ENCODE results near the gene SLC7A5. TPM values are rescaled to one million over a fixed set of nuclear protein-coding genes. Genes with fewer than 3 reads are reported as not detected.

The SLC7A5 gene
- total and polyA plus RNA-seq, 2 donors (not counting 3 experiments of a cell fraction or from before 2014, with no cell fraction given), result 14.1 to 29.2 TPM

DNA sequence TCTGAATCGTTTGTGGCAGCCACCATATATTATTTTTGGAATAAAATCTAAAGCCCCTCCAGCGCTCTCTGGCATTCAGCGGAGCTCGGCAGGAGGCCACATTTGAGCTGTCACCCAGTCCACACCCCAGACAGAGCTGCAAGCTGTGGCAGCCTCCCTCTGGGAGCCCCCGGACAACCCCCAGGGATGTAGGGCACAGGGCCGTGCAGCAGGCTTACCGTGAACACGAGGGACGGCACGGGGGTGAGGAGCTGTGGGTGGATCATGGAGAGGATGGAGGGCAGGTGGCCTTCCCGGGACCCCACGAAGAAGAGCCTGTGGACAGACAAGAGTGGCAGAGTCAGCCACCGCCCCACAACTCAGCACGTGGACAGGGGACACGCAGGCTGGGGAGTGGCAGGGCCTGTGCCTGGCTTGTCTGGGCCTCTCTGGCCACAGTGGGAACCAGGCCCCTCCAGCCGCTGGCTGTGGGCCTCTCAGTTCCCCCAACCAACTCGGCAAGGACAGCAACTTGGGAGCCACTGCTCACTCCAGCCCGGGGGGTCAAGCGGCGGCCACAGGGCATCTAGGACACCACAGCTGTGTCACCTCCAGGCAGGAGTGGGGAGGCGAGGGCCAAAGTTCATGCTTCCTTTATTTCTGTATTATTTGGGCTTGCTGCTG lies 31.5 kb downstream of the SLC7A5 start:
- no peaks in the 10 kb centered on the region for H3K9me1 ChIP-seq (replicated peaks; ENCODE audit: control insufficient read depth, extremely low read depth, insufficient read depth, low read length)
- H3K79me2 ChIP-seq (ENCODE audit: control insufficient read depth, insufficient read depth, low read length), result peaks cover 9% of the 10 kb centered on the region
- dilution Hi-C loops (cut with MboI; ENCODE audit: extremely low pct_ligation_motif_present, low sequenced_read_pairs) (no loop called here), intact Hi-C loops (cut with micrococcal nuclease) (loop anchor here (1.0 to 2.0 kb wide), 3 partner anchors 16 to 59 kb away; no protein-coding TSS in a partner anchor)
- ChIA-PET POLR2A (interaction anchor here (1.2 to 1.8 kb wide), 3 partner anchors 31 to 72 kb away, joined by 5 to 12 read pairs (median 11); partner anchors contain the start of genes KLHDC4 and SLC7A5), CTCF (interaction anchor here (1.0 to 10.5 kb wide), 9 partner anchors 9 to 69 kb away, joined by 3 to 177 read pairs (median 12); no protein-coding TSS in a partner anchor)
- DNase-seq (ENCODE audit: low read depth, low spot score) (no peak), FAIRE-seq (no peak)
- TF ChIP-seq GATA2 (IDR thresholded peaks at IDR 0.05; ENCODE audit: insufficient read depth, insufficient read length, low read depth, low read length) (no peak), JUN (IDR thresholded peaks at IDR 0.05; ENCODE audit: borderline replicate concordance, insufficient read depth, insufficient read length, low read depth) (no peak), POLR2A (IDR thresholded peaks at IDR 0.05; ENCODE audit: low read depth, low read length) (no peak), POLR2AphosphoS5 (IDR thresholded peaks at IDR 0.05; ENCODE audit: insufficient read depth, low read depth, low read length) (no peak), MYC (IDR thresholded peaks at IDR 0.05; ENCODE audit: low read depth, low read length) (no peak), FOS (IDR thresholded peaks at IDR 0.05; ENCODE audit: borderline replicate concordance, insufficient read depth, low read length) (no peak), EZH2 (IDR thresholded peaks at IDR 0.05; ENCODE audit: borderline replicate concordance, low read depth, low read length, severe bottlenecking) (no peak)
- TF ChIP-seq, protein P1, sequence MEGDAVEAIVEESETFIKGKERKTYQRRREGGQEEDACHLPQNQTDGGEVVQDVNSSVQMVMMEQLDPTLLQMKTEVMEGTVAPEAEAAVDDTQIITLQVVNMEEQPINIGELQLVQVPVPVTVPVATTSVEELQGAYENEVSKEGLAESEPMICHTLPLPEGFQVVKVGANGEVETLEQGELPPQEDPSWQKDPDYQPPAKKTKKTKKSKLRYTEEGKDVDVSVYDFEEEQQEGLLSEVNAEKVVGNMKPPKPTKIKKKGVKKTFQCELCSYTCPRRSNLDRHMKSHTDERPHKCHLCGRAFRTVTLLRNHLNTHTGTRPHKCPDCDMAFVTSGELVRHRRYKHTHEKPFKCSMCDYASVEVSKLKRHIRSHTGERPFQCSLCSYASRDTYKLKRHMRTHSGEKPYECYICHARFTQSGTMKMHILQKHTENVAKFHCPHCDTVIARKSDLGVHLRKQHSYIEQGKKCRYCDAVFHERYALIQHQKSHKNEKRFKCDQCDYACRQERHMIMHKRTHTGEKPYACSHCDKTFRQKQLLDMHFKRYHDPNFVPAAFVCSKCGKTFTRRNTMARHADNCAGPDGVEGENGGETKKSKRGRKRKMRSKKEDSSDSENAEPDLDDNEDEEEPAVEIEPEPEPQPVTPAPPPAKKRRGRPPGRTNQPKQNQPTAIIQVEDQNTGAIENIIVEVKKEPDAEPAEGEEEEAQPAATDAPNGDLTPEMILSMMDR (IDR thresholded peaks at IDR 0.05; ENCODE audit: extremely low read depth in 1 of 2, insufficient read depth in 1 of 2, low read depth in 1 of 2, low read length in 2 of 2), result no peak
- TF ChIP-seq, protein P2, sequence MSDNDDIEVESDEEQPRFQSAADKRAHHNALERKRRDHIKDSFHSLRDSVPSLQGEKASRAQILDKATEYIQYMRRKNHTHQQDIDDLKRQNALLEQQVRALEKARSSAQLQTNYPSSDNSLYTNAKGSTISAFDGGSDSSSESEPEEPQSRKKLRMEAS (IDR thresholded peaks at IDR 0.05; ENCODE audit: insufficient read depth, insufficient read length), result no peak
- H3K9me3 ChIP-seq (replicated peaks; ENCODE audit: control insufficient read depth, insufficient read depth, low read length), result no peaks in the 10 kb centered on the region
- no peak overlapping the region for H3K4me2 ChIP-seq (ENCODE audit: insufficient read depth, low read length)
- peak overlapping the region; percentile 93 for H3K27ac ChIP-seq (ENCODE audit: insufficient read depth, low read depth, low read length)
- BruUV-seq (replicated peaks), result TSS peak; percentile 85
- no peak overlapping the region for H2AFZ ChIP-seq (ENCODE audit: low read depth, low read length)
- H3K9ac ChIP-seq (replicated peaks; ENCODE audit: extremely low read depth, insufficient read depth, low read length), result peak overlapping the region; percentile 67
- H3K4me3 ChIP-seq (replicated peaks in 1 of 3; ENCODE audit: insufficient read depth in 1 of 3, low read depth in 1 of 3, low read length in 3 of 3), result no peak overlapping the region
- no peaks in the 10 kb centered on the region for H3K27me3 ChIP-seq (ENCODE audit: control insufficient read depth in 2 of 2, insufficient read depth in 2 of 2, low read length in 2 of 2)
- H4K20me1 ChIP-seq (replicated peaks; ENCODE audit: control insufficient read depth, extremely low read depth, insufficient read depth, low read length), result no peaks in the 10 kb centered on the region
- H3K4me1 ChIP-seq (ENCODE audit: control insufficient read depth, extremely low read depth, insufficient read depth, low read length), result peaks cover 30% of the 10 kb centered on the region
- H3K36me3 ChIP-seq (ENCODE audit: control insufficient read depth in 2 of 2, extremely low read depth in 1 of 2, insufficient read depth in 2 of 2, low read length in 2 of 2), result peaks cover 3 to 4% of the 10 kb centered on the region in 2 experiments
